Measurements from ENCODE around the gene NSRP1. TPM values are rescaled to one million over a fixed set of nuclear protein-coding genes. Genes with fewer than 3 reads are reported as not detected.

Gene NSRP1
- total RNA-seq, 4 donors from 2014 or later: 7.4 to 23.8 (median 17.8) TPM

DNA sequence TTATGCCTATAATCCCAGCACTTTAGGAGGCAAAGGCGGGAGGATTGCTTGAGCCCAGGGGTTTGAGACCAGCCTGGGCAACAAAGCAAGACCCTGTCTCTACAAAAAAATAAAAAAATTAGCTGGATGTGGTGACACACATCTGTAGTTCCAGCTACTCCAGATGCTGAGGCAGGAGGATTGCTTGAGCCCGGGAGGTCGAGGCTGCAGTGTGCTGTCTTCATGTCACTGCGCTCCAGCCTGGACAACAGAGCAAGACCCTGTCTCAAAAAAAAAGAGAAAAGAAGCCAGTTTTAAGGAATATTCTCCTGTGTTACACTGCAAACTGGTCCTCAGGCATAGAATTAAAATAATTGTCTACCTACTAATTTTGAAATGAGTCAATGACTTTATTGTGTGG is 47.9 kb downstream of the NSRP1 start:
- TF ChIP-seq POLR2A (IDR thresholded peaks at IDR 0.05): no peak
- TF ChIP-seq, protein P1, sequence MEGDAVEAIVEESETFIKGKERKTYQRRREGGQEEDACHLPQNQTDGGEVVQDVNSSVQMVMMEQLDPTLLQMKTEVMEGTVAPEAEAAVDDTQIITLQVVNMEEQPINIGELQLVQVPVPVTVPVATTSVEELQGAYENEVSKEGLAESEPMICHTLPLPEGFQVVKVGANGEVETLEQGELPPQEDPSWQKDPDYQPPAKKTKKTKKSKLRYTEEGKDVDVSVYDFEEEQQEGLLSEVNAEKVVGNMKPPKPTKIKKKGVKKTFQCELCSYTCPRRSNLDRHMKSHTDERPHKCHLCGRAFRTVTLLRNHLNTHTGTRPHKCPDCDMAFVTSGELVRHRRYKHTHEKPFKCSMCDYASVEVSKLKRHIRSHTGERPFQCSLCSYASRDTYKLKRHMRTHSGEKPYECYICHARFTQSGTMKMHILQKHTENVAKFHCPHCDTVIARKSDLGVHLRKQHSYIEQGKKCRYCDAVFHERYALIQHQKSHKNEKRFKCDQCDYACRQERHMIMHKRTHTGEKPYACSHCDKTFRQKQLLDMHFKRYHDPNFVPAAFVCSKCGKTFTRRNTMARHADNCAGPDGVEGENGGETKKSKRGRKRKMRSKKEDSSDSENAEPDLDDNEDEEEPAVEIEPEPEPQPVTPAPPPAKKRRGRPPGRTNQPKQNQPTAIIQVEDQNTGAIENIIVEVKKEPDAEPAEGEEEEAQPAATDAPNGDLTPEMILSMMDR (IDR thresholded peaks at IDR 0.05): no peak
- WGBS, 2 donors: 91 to 98% methylated on average over 4 of the region's 4 CpGs
- no peak overlapping the region for H3K4me3 ChIP-seq (ENCODE audit: low read depth, poor library complexity, severe bottlenecking)
- intact Hi-C loops (cut with DNase I; ENCODE audit: low total_unique reads): no loop called here
- DNase-seq (ENCODE audit: low spot score in 2 of 2): no peak

DNA sequence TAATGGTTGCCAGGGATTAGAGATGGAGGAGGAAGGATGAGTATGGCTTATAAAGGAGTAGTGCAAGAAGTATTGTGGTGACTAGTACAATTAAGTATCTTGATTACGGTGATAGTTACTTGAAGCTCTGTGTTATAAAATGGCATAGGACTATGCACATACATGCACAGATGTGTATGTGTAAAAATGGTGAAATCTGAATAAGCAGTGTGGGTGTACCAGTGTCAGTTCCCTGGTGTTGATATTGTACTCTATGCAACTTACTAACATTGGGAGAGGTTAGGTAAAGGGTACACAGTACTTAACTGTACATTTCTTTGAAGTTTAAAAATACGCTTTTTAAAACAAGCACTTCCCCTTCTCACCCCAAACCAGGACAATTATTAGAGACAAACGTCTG is 48.5 kb downstream of the NSRP1 start:
- H3K4me3 ChIP-seq (ENCODE audit: low read depth, poor library complexity, severe bottlenecking): no peak overlapping the region
- intact Hi-C loops (cut with DNase I; ENCODE audit: low total_unique reads): no loop called here
- DNase-seq (ENCODE audit: low spot score in 2 of 2): no peak
- WGBS, 2 donors: 86 to 91% methylated on average over 3 of the region's 3 CpGs
- TF ChIP-seq, protein P1 (IDR thresholded peaks at IDR 0.05): no peak
- TF ChIP-seq POLR2A (IDR thresholded peaks at IDR 0.05): no peak

- intact Hi-C loops (cut with DNase I; ENCODE audit: low total_unique reads): no loop called here
- TF ChIP-seq, protein P1 (IDR thresholded peaks at IDR 0.05): no peak
- no peak for TF ChIP-seq POLR2A (IDR thresholded peaks at IDR 0.05)
- H3K4me3 ChIP-seq (ENCODE audit: low read depth, poor library complexity, severe bottlenecking): no peak overlapping the region
- 73 to 75% methylated on average over 1 of the region's 1 CpG for WGBS, 2 donors
- DNase-seq (ENCODE audit: low spot score in 2 of 2): no peak
Observed at GRCh38 chr17:30165960-30166359, 49.3 kb downstream of the NSRP1 start.

DNA sequence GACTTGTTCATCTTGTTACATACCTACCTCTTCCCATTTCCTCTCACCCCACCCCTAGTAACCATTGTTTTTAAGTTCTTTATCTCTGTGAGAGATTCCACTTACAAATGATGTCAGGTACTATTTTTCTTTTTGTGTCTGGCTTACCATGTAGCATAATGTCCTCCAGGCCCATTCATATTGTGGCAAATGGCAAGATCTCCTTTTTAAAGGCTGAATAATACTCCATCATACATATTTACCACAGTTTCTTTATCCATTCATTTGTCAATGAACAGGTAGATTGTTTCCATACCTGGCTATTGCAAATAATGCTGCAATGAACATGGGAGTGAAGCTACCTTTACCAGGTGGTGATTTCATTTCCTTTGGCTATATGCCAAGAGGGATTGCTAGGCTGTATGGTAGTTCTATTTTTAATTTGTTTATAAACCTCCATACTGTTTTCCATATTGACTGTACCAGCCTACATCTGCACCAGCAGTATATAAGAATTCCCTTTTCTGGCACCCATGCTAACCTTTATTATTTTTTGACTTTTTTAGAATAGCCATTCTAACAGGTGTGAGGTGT is 53.9 kb downstream of the NSRP1 start:
- intact Hi-C loops (cut with DNase I; ENCODE audit: low total_unique reads): no loop called here
- DNase-seq (ENCODE audit: low spot score in 2 of 2): no peak
- TF ChIP-seq, protein P1 (IDR thresholded peaks at IDR 0.05): no peak
- H3K4me3 ChIP-seq (ENCODE audit: low read depth, poor library complexity, severe bottlenecking): no peak overlapping the region

DNA sequence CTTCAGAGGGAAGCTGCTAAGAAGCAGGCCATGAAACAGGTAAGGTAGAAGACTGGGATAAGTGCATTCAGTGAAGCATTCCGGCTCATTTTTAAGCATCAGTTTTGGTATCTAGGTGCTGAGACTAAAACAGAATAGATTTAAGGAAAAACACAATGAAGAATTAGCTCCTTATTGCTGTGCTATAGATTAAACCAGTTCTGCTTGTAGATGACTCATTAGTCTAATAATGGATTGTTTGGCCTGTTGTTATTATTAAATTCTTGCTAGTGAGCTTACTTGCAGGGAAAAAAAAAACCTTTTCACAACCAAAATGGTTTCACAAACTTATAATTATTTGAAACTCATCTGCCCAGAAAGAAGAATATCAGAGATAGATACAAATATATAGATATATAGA is 55.9 kb downstream of the NSRP1 start:
- intact Hi-C loops (cut with DNase I; ENCODE audit: low total_unique reads): no loop called here
- DNase-seq (ENCODE audit: low spot score in 2 of 2): no peak
- H3K4me3 ChIP-seq (ENCODE audit: low read depth, poor library complexity, severe bottlenecking): no peak overlapping the region
- 92 to 97% methylated on average over 1 of the region's 1 CpG for WGBS, 2 donors
- TF ChIP-seq POLR2A (IDR thresholded peaks at IDR 0.05): no peak
- TF ChIP-seq, protein P1 (IDR thresholded peaks at IDR 0.05): no peak

DNA sequence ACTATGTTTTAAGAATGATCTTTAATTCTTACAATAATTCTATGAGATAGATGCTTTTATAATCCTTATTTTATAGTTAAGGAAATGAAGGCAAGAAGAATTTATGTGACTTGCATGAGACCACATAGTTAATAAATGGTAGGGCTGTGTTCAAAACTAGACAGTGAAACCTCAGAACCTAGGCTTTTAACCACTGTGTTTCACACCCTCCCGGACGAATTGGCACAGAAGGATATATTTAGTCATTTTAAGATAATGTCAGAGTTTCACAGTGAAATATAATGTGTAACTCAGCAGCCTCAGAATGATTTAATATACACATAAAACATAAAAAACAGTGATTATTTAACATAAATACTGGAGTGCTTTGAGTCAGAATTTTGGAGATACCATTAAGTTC is 57.0 kb downstream of the NSRP1 start:
- 48 to 64% methylated on average over 2 of the region's 2 CpGs for WGBS, 2 donors
- intact Hi-C loops (cut with DNase I; ENCODE audit: low total_unique reads): no loop called here

More for the DNA sequence above, 57.0 kb downstream of the NSRP1 start:
- no peak for DNase-seq (ENCODE audit: low spot score in 2 of 2)
- TF ChIP-seq, protein P1 (IDR thresholded peaks at IDR 0.05): no peak
- no peak for TF ChIP-seq POLR2A (IDR thresholded peaks at IDR 0.05)
- H3K4me3 ChIP-seq (ENCODE audit: low read depth, poor library complexity, severe bottlenecking): no peak overlapping the region
